ENCODE data around the gene C6orf89. TPM values are rescaled to one million over a fixed set of nuclear protein-coding genes. Genes with fewer than 3 reads are reported as not detected.

C6orf89 gene
- total and polyA plus RNA-seq, 2 of the 8 experiments (the other 6 are each of a cell fraction or from before 2014, with no cell fraction given): 4.6 to 12.3 TPM

GRCh38 chr6:36929152-36929551 is 43.4 kb downstream of the C6orf89 start:
- no peak overlapping the region for H2AFZ ChIP-seq (ENCODE audit: low read length)
- POLR2A ChIA-PET (ENCODE audit: partially characterized antibody): no interaction called here
- no peak overlapping the region for H4K8ac ChIP-seq (ENCODE audit: extremely low read depth, insufficient read depth, low read length)
- no peaks in the 10 kb centered on the region for H3K79me1 ChIP-seq (ENCODE audit: low read depth, low read length)
- H3K4ac ChIP-seq (replicated peaks; ENCODE audit: insufficient read length, low read depth, low read length): no peak overlapping the region
- H3K4me1 ChIP-seq (replicated peaks in 1 of 4; ENCODE audit: control insufficient read depth in 3 of 4, insufficient read depth in 4 of 4, low read length in 3 of 4): no peaks in the 10 kb centered on the region
- no peak overlapping the region for H2BK5ac ChIP-seq (ENCODE audit: low read depth, low read length)
- H3K36me3 ChIP-seq (ENCODE audit: control insufficient read depth in 2 of 4, insufficient read depth in 4 of 4, low read length in 3 of 4): no peaks in the 10 kb centered on the region
- no peak overlapping the region for H2AK5ac ChIP-seq (ENCODE audit: low read depth, low read length)
- FAIRE-seq (no peak), DNase-seq (ENCODE audit: low read depth in 1 of 2, low spot score in 2 of 2) (no peak)
- no peaks in the 10 kb centered on the region for H3K23me2 ChIP-seq (ENCODE audit: low read depth, low read length)
- H2BK20ac ChIP-seq (ENCODE audit: low read length): no peak overlapping the region
- WGBS, 2 experiments (ENCODE audit: extremely low coverage in 1 of 2, insufficient coverage in 1 of 2, insufficient read length in 1 of 2, insufficient replicate concordance in 2 of 2, low coverage in 1 of 2, low lambda C conversion rate in 2 of 2, missing lambda C conversion rate in 1 of 2): 82% methylated on average over 10 of the region's 10 CpGs; no CpG with 5 or more reads in 1 of the 2 experiments
- H3K4me3 ChIP-seq (ENCODE audit: extremely low read depth in 1 of 4, insufficient read depth in 2 of 4, low read depth in 3 of 4, low read length in 4 of 4): no peak overlapping the region
- no peak overlapping the region for H2BK120ac ChIP-seq (replicated peaks; ENCODE audit: low read depth, low read length)
- H2BK12ac ChIP-seq (ENCODE audit: low read depth, low read length): no peak overlapping the region
- H3K9me3 ChIP-seq (ENCODE audit: insufficient read depth in 2 of 2, low read depth in 1 of 2, low read length in 1 of 2): no peaks in the 10 kb centered on the region
- no peak overlapping the region for H3K4me2 ChIP-seq (ENCODE audit: insufficient read depth in 1 of 2, low read depth in 2 of 2, low read length in 2 of 2)
- CTCF ChIA-PET (ENCODE audit: partially characterized antibody): no interaction called here
- H4K5ac ChIP-seq (ENCODE audit: insufficient read length, low read depth, low read length): no peak overlapping the region
- no peak overlapping the region for H3K23ac ChIP-seq (ENCODE audit: insufficient read length)
- H3K79me2 ChIP-seq (ENCODE audit: control insufficient read depth in 1 of 2, insufficient read depth in 2 of 2, low read length in 2 of 2): no peaks in the 10 kb centered on the region
- H4K91ac ChIP-seq (replicated peaks; ENCODE audit: insufficient read length, low read length): no peak overlapping the region
- TF ChIP-seq RAD21 (IDR thresholded peaks at IDR 0.05 in 1 of 2, conservative IDR thresholded peaks at IDR 0.05 in 1 of 2; ENCODE audit: low read depth in 2 of 2, low read length in 2 of 2): no peak
- TF ChIP-seq HDAC2 (IDR thresholded peaks at IDR 0.05; ENCODE audit: borderline replicate concordance in 1 of 2, low read depth in 2 of 2, low read length in 2 of 2): no peak
- TF ChIP-seq ASH2L (IDR thresholded peaks at IDR 0.05; ENCODE audit: low read length): no peak
- TF ChIP-seq SIRT6 (IDR thresholded peaks at IDR 0.05; ENCODE audit: low read length): no peak
- no peak for TF ChIP-seq USF2 (IDR thresholded peaks at IDR 0.05; ENCODE audit: low read length)
- no peak for TF ChIP-seq POLR2AphosphoS5 (IDR thresholded peaks at IDR 0.05; ENCODE audit: low read depth, low read length)
- TF ChIP-seq POLR2A (IDR thresholded peaks at IDR 0.05; ENCODE audit: control extremely low read depth in 1 of 2, low read depth in 2 of 2, low read length in 2 of 2): no peak
- TF ChIP-seq RNF2 (IDR thresholded peaks at IDR 0.05; ENCODE audit: borderline replicate concordance, low read depth, low read length, missing control alignments, poor library complexity, severe bottlenecking): no peak
- TF ChIP-seq EP300 (IDR thresholded peaks at IDR 0.05; ENCODE audit: borderline replicate concordance in 1 of 2, low read depth in 2 of 2, low read length in 2 of 2): no peak
- no peak overlapping the region for H2BK15ac ChIP-seq (ENCODE audit: low read length)
- no peak overlapping the region for H3K14ac ChIP-seq (ENCODE audit: insufficient read length)
- no peak overlapping the region for H3K9ac ChIP-seq (replicated peaks in 1 of 4; ENCODE audit: extremely low read depth in 1 of 4, low read depth in 3 of 4, low read length in 3 of 4)
- H3K56ac ChIP-seq (replicated peaks; ENCODE audit: insufficient read length, low read depth, low read length): no peak overlapping the region
- peaks cover 0 to 2% of the 10 kb centered on the region in 2 experiments for H4K20me1 ChIP-seq (replicated peaks in 1 of 2; ENCODE audit: control insufficient read depth in 1 of 2, insufficient read depth in 2 of 2, low read length in 2 of 2)
- no peak overlapping the region for H3K18ac ChIP-seq (ENCODE audit: extremely low read depth, low read length)
- H3K27me3 ChIP-seq (replicated peaks in 1 of 4; ENCODE audit: control insufficient read depth in 3 of 4, extremely low read depth in 1 of 4, insufficient read depth in 3 of 4, low read length in 3 of 4): no peaks in the 10 kb centered on the region
- H3K27ac ChIP-seq (ENCODE audit: low read depth, low read length): no peak overlapping the region
